Muscle of back (tissue), 11 donors: Measurements from ENCODE around the gene SGSM2. TPM values are rescaled to one million over a fixed set of nuclear protein-coding genes. Genes with fewer than 3 reads are reported as not detected.
A peak's percentile ranks its signal among the peaks of the same experiment; 100 is the strongest.

Experiments used
- DNase-seq, 3 donors: peaks; one replicate each; pipeline versions ENCODE4 v3.0.0 to v3.0.0-alpha.2; 2013
- polyA plus RNA-seq, 10 donors: library from polyadenylated mRNA; unstranded; fragments of 120-200 nt; gene quantifications; one replicate each; pipeline ENCODE4 v1.2.1, GENCODE V29; 2013; ENCODE audit not compliant: insufficient read length in 10 of 10

Gene SGSM2
- polyA plus RNA-seq, 10 donors: 32.1 to 49.9 (median 43.0) TPM

DNA sequence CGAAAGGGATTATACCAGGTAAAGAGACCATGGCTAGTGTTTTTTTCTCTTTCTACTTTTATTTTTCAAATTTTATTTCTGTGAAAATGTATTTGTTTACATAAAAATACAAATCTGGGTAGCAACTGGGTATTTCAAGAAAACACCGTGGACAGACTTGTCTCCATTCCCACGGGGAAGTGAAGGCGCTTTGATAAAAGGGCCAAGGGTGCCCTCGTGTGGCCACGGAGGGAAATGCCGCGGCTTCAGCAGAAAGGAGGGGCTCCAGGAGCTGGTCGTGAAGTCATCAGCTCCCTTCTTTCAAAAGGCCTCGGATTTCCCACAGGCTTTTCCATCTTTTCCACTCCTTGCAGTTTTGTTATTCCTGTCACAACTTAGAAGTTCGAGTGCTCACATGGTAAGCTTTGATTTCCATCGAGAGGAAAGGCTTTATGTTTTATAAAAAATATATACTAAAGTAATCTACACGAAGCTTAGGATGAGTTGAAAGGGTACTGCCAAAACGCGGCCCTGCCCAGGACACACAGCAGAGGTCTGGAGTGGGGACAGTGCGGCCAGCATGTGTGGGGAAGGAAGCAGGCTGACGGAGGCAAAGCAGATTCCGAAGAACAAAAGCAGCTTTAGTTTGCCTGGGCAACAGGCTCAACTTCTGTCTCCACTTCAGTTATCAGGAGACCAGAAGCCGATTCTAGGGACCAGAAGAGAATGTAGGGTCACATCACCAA is 78.9 kb downstream of the SGSM2 start:
- peak; percentile 85 to 94 (median 93) for DNase-seq

- no peak for DNase-seq
Observed at GRCh38 chr17:2418572-2418971, 81.3 kb downstream of the SGSM2 start.

- no peak for DNase-seq
Observed at GRCh38 chr17:2419486-2419885, 82.2 kb downstream of the SGSM2 start.

DNA sequence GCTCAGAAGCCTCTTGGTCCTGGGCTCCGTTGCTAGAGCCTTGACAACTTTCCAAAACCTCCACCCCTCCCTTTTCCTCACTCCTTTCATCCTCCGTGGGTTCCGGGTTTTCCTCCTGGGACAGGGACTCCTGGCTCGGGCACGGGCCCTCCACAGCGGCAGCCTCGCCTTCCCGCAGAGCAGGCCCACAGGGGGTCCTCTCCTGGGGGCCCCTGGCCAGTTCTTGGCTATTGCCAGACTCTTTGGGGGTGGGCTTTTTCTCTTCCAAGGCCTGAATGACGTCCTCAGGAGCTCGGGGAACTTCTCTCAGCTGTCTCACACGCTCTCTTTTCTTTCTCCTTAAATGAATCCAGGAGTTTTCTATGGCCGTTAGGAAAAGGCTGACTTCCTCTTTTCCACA is 82.9 kb downstream of the SGSM2 start:
- DNase-seq: peak in 1 of 3 donors; percentile 54

DNA sequence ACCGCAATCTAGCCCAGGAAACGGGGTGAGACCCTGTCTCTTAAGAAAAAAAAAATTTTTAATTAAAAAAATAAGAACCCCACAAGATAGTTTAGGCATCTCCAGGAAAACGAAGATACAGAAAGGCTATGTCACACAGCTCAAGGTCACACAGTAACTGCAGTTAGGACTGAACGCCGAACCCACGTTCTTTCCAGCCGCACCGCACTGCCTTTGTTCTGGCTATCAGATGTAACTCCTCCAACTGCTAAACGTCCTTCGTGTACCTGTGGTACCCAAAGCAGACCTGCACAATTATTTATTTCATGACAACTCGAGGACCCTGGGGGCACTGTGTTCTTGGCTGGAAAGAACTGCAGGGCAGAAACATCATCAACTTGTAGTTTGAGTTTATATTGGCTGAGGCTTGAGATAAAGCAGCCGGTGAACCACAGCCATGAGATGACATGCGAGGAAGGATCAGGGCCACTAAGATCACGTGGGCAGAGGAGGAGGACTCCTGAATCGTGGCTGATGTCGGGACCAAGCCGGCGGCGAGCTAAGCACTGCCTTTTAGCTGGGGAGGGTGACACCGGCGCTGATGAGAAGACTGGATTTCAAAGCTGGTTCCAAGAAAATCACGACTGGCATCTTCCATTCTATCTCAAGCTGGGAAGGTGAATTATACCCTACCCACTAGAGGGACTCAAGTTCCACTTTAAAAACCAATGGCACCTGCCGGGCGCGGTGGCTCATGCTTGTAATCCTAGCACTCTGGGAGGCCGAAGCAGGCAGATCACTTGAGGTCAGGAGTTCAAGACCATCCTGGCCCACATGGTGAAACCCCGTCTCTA is 84.2 kb downstream of the SGSM2 start:
- DNase-seq: no peak

- no peak for DNase-seq
Observed at GRCh38 chr17:2423271-2423670, 86.0 kb downstream of the SGSM2 start.

DNA sequence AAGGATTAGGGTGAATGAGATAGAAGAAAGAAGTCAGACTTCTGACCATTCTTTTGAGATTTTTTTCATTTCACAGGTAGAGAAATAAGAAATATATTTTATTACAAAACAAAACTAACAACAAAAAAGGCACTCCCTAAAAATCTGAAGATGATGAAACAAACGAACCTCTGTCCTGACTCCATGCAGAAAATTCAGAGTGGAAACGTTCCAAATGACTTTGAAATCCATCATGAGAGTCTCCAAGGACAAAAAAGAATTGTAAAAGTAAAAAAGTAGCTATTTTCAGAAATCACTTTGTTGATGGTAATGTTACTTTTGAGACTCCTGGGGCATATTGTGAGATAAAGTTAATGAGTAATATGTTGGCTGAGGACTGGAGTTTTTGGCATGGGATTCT is 89.9 kb downstream of the SGSM2 start:
- no peak for DNase-seq

GRCh38 chr17:2427910-2428309 is 90.6 kb downstream of the SGSM2 start:
- no peak for DNase-seq

Other genes with a start within 250 kb of the SGSM2 start
- gene SMG6, start 33.7 kb upstream of the SGSM2 start, polyA plus RNA-seq: 10 to 100 TPM; 12.5 to 20.1 (median 16.8) TPM
- 10 to 100 TPM; 12.3 to 24.2 (median 18.4) TPM for gene SRR, start 33.6 kb upstream of the SGSM2 start, polyA plus RNA-seq
- gene TSR1, start 1.0 kb upstream of the SGSM2 start, polyA plus RNA-seq: 10 to 100 TPM; 28.6 to 40.9 (median 33.6) TPM
- gene MNT, start 63.6 kb downstream of the SGSM2 start, polyA plus RNA-seq: 10 to 100 TPM in 9 of 10 donors, 1 to 10 TPM in 1; 9.9 to 19.8 (median 13.4) TPM
- gene METTL16, start 174.4 kb downstream of the SGSM2 start, polyA plus RNA-seq: 10 to 100 TPM; 17.7 to 23.8 (median 20.6) TPM